ENCODE data around the gene FZD10.
A peak's percentile ranks its signal among the peaks of the same experiment; 100 is the strongest.

Gene FZD10

DNA sequence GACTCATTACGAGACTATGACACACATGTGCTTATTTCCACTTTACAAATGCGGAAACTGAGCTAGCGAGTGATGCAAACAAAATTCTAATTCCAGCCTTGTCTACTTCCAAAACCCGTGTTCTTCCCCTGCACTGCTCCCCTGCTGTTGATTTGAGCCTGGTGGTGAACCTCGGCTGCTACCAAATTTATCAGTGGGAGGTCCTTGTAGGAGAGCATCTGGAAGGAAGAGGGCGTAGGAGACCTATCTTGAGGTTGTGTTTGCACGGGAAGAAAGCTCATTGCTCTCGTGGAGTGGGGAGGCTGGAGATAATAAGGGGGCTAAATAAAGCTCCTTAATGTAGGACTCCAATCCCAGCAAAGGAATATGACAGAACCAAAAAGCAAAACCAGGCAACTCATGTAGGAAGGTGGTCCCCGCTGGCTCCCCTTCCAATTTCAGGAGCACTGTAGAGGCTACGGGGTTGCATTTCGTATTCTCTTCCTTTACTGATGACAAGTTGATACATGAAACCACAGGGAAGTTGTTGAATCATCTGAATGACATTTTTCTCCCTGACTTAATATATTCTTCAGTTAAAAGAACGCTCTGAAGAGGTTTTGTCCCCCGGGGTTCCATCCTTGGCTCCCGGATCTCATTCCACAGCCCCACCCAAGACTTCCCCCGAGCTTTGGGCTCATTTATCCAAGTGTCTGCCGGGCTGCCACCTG is 52.6 kb downstream of the FZD10 start:
- no peak overlapping the region for H3K4me3 ChIP-seq (ENCODE audit: low read length)
- peak; percentile 37 for DNase-seq (ENCODE audit: low read depth)
- TF ChIP-seq CTCF (IDR thresholded peaks at IDR 0.05; ENCODE audit: insufficient read depth, low read depth, low read length, missing control alignments), result no peak

Measured in epithelial cell of esophagus (primary cell).